Liver (tissue), 9 donors: ENCODE data around the gene UPF1. TPM values are rescaled to one million over a fixed set of nuclear protein-coding genes. Genes with fewer than 3 reads are reported as not detected.

ENCODE experiments used
- DNase-seq: peaks from one replicate; pipeline ENCODE4 v3.0.0-alpha.2; 2017; ENCODE audit warnings: low spot score
- H3K27ac ChIP-seq, 2 donors: one replicate each; pipeline ENCODE4 v1.7.0; 2013; ENCODE audit warnings: inconsistent platforms in 2 of 2, low read length in 2 of 2, control low read depth in 1 of 2, low read depth in 1 of 2, mild to moderate bottlenecking in 1 of 2
- H3K27me3 ChIP-seq, 4 donors: one replicate each; pipeline versions ENCODE4 v1.6.1 to v1.7.0; 2013; ENCODE audit warnings: low read length in 3 of 4, inconsistent platforms in 1 of 4, mild to moderate bottlenecking in 1 of 4, moderate library complexity in 1 of 4; ENCODE audit not compliant: control insufficient read depth in 4 of 4, insufficient read depth in 4 of 4
- H3K36me3 ChIP-seq, 4 donors: one replicate each; pipeline versions ENCODE4 v1.6.1 to v1.7.0; 2013; ENCODE audit warnings: low read length in 3 of 4, mild to moderate bottlenecking in 3 of 4, low read depth in 1 of 4, moderate library complexity in 1 of 4; ENCODE audit not compliant: control insufficient read depth in 4 of 4, insufficient read depth in 3 of 4
- H3K4me1 ChIP-seq, 4 donors: one replicate each; pipeline versions ENCODE4 v1.6.1 to v1.7.0; 2013; ENCODE audit warnings: low read length in 3 of 4, mild to moderate bottlenecking in 3 of 4, moderate library complexity in 1 of 4; ENCODE audit not compliant: control insufficient read depth in 4 of 4, insufficient read depth in 4 of 4
- H3K4me3 ChIP-seq, 3 donors: one replicate each; pipeline versions ENCODE4 v1.6.1 to v1.7.0; 2013; ENCODE audit warnings: low read length in 3 of 3, control low read depth in 1 of 3, low read depth in 1 of 3, mild to moderate bottlenecking in 1 of 3
- H3K9ac ChIP-seq, 2 donors: one replicate each; pipeline ENCODE4 v1.7.0; 2013; ENCODE audit warnings: low read length in 2 of 2, mild to moderate bottlenecking in 2 of 2, moderate library complexity in 2 of 2, control low read depth in 1 of 2, low read depth in 1 of 2
- H3K9me3 ChIP-seq, 4 donors: one replicate each; pipeline versions ENCODE4 v1.6.1 to v1.7.0; 2013; ENCODE audit warnings: low read length in 3 of 4; ENCODE audit not compliant: control insufficient read depth in 4 of 4
- EGR1 ChIP-seq, 2 donors: IDR thresholded peaks; 2 replicates each; pipeline ENCODE4 v1.6.1; 2016 to 2018; ENCODE audit warnings: antibody characterized with exemption in 2 of 2, low read depth in 2 of 2
- FOXA2 ChIP-seq: IDR thresholded peaks from 2 replicates; pipeline ENCODE4 v1.6.1; 2016; ENCODE audit warnings: antibody characterized with exemption
- GABPA ChIP-seq, 2 donors: IDR thresholded peaks in 1 of 2; conservative IDR thresholded peaks in 1 of 2; 2 replicates each; pipeline ENCODE4 v1.6.1; 2016; ENCODE audit warnings: antibody characterized with exemption in 2 of 2, mild to moderate bottlenecking in 1 of 2, moderate library complexity in 1 of 2
- HNF4G ChIP-seq: IDR thresholded peaks from 2 replicates; pipeline ENCODE4 v1.6.1; 2016; ENCODE audit warnings: antibody characterized with exemption
- JUND ChIP-seq, 2 donors: IDR thresholded peaks; 2 replicates each; pipeline ENCODE4 v1.6.1; 2016; ENCODE audit warnings: antibody characterized with exemption in 2 of 2
- NR2F2 ChIP-seq: IDR thresholded peaks from 2 replicates; pipeline ENCODE4 v1.6.1; 2016; ENCODE audit warnings: antibody characterized with exemption
- REST ChIP-seq: IDR thresholded peaks from 2 replicates; pipeline ENCODE4 v1.6.1; 2016; ENCODE audit warnings: antibody characterized with exemption, mild to moderate bottlenecking
- RXRA ChIP-seq, 2 donors: IDR thresholded peaks; 2 replicates each; pipeline ENCODE4 v1.6.1; 2017 to 2018; ENCODE audit warnings: antibody characterized with exemption in 2 of 2, mild to moderate bottlenecking in 1 of 2
- SP1 ChIP-seq: IDR thresholded peaks from 2 replicates; pipeline ENCODE4 v1.6.1; 2018; ENCODE audit warnings: antibody characterized with exemption, mild to moderate bottlenecking
- YY1 ChIP-seq: IDR thresholded peaks from 2 replicates; pipeline ENCODE4 v1.6.1; 2016; ENCODE audit warnings: antibody characterized with exemption, mild to moderate bottlenecking
- WGBS: extraction: QIAGEN DNeasy Blood & Tissue Kit; methylation state at CpG from one replicate; pipeline ENCODE4 v1.1.7; 2013; 5-methylcytosine and 5-hydroxymethylcytosine counted together
- polyA plus RNA-seq, 2 donors: library from polyadenylated mRNA; stranded (reverse) in 1 of 2; unstranded in 1 of 2; fragments of 200-250 nt in 1 of 2; fragments of >200 nt in 1 of 2; fragmentation: Nextera tagmentation in 1 of 2; extraction: Ambion mirVana in 1 of 2; gene quantifications; one replicate each; pipeline versions ENCODE4 v1.2.1 to v1.2.3, GENCODE V29; 2013 to 2015
- total RNA-seq, 2 donors: library from RNA; depleted of rRNA; stranded (reverse); fragments of >200 nt; gene quantifications; one replicate each; pipeline ENCODE4 v1.2.3, GENCODE V29; 2014
- TF ChIP-seq, protein P1 (sequence below): IDR thresholded peaks from 2 replicates; pipeline ENCODE4 v1.6.1; 2016; ENCODE audit warnings: antibody characterized with exemption
- donor health status: healthy.
- donor health status: healthy.
- donor health status: healthy.
- donor health status: healthy.
- donor health status: healthy.

The UPF1 gene
- total and polyA plus RNA-seq, 4 donors = 5.7 to 51.0 (median 35.2) TPM

- under 1% methylated on average over 69 of the region's 69 CpGs for WGBS
- Histone ChIP-seq H3K9me3 (no peaks in the 10 kb centered on the region), H3K27me3 (no peaks in the 10 kb centered on the region), H3K36me3 (peaks cover 0 to 3% (median 0%) of the 10 kb centered on the region in 4 donors), H3K9ac (peak overlapping the region; percentile 63 to 97), H3K4me1 (peaks cover 12 to 41% (median 27%) of the 10 kb centered on the region in 4 donors), H3K4me3 (peak overlapping the region; percentile 91 to 97 (median 91)), H3K27ac (peak overlapping the region; percentile 84 to 90)
- peak; percentile 65 for DNase-seq
- no peak for TF ChIP-seq EGR1 (IDR thresholded peaks at IDR 0.05; ENCODE audit: low read depth in 2 of 2)
- TF ChIP-seq RXRA (IDR thresholded peaks at IDR 0.05) = peak in 1 of 2 donors; percentile 69
- no peak for TF ChIP-seq REST
These were observed 764 bp downstream of the UPF1 start for GRCh38 chr19:18832306-18833140.

GRCh38 chr19:18833141-18833476 lies 1.4 kb downstream of the UPF1 start:
- peak overlapping the region; percentile 63 to 97 for H3K9ac ChIP-seq
- H3K4me3 ChIP-seq = peak overlapping the region; percentile 91 to 97 (median 91)
- TF ChIP-seq JUND (IDR thresholded peaks at IDR 0.05) (no peak), FOXA2 (no peak), NR2F2 (no peak), YY1 (no peak), HNF4G (no peak), SP1 (no peak), GABPA (IDR thresholded peaks at IDR 0.05 in 1 of 2, conservative IDR thresholded peaks at IDR 0.05 in 1 of 2) (no peak)
- TF ChIP-seq, protein P1, sequence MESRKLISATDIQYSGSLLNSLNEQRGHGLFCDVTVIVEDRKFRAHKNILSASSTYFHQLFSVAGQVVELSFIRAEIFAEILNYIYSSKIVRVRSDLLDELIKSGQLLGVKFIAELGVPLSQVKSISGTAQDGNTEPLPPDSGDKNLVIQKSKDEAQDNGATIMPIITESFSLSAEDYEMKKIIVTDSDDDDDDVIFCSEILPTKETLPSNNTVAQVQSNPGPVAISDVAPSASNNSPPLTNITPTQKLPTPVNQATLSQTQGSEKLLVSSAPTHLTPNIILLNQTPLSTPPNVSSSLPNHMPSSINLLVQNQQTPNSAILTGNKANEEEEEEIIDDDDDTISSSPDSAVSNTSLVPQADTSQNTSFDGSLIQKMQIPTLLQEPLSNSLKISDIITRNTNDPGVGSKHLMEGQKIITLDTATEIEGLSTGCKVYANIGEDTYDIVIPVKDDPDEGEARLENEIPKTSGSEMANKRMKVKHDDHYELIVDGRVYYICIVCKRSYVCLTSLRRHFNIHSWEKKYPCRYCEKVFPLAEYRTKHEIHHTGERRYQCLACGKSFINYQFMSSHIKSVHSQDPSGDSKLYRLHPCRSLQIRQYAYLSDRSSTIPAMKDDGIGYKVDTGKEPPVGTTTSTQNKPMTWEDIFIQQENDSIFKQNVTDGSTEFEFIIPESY = no peak
- H3K27ac ChIP-seq = peak overlapping the region; percentile 54 to 77
- WGBS = 3% methylated on average over 9 of the region's 9 CpGs
- no peaks in the 10 kb centered on the region for H3K9me3 ChIP-seq
- no peak for DNase-seq
- no peaks in the 10 kb centered on the region for H3K27me3 ChIP-seq
- H3K4me1 ChIP-seq = peaks cover 12 to 47% (median 30%) of the 10 kb centered on the region in 4 donors
- peaks cover 0 to 6% (median 0%) of the 10 kb centered on the region in 4 donors for H3K36me3 ChIP-seq
